AG08396 (cell line): ENCODE data around the gene PSMD10.

Experiments used
- DNase-seq: peaks from one replicate; pipeline ENCODE4 v3.0.0; 2012; ENCODE audit warnings: low spot score, mixed read lengths

The PSMD10 gene, protein sequence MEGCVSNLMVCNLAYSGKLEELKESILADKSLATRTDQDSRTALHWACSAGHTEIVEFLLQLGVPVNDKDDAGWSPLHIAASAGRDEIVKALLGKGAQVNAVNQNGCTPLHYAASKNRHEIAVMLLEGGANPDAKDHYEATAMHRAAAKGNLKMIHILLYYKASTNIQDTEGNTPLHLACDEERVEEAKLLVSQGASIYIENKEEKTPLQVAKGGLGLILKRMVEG

DNA sequence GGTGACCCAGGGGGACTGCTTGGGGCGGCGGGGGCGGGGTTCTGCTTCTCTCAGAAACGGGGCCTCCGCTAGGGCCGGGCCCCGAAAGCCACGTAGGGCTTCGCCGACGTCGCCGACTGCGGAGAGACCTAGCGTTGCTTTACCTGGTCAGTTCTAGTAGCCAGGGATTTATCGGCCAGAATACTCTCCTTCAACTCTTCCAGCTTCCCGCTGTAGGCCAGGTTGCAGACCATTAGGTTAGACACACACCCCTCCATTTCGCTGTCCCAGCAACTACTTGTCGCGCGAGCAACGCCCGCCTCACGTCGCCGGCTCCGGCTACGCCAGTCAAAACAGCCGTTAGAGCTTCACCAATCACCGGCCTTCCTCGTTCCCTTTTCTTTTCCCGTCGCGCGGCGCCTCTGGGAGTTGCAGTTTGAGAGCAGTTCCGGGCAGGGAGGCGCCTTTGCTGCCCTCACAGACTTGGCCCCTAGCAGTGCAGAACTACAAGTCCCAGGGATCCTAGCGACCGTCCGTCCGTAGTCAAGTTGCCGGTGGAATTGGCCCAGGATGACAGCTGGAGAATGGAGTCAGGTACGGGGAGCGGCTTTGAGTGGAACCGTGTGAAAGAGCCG is at the start of gene PSMD10, which contains the start of gene ATG4A:
PSMD10 (minus strand) TSS at position 279 of the 614 bp plus-strand sequence; CDS start at position 257, 22 bp downstream.
ATG4A (plus strand) TSS at position 515 of the 614 bp plus-strand sequence; CDS start at position 564, 49 bp downstream.
- DNase-seq: peak; percentile 81

DNA sequence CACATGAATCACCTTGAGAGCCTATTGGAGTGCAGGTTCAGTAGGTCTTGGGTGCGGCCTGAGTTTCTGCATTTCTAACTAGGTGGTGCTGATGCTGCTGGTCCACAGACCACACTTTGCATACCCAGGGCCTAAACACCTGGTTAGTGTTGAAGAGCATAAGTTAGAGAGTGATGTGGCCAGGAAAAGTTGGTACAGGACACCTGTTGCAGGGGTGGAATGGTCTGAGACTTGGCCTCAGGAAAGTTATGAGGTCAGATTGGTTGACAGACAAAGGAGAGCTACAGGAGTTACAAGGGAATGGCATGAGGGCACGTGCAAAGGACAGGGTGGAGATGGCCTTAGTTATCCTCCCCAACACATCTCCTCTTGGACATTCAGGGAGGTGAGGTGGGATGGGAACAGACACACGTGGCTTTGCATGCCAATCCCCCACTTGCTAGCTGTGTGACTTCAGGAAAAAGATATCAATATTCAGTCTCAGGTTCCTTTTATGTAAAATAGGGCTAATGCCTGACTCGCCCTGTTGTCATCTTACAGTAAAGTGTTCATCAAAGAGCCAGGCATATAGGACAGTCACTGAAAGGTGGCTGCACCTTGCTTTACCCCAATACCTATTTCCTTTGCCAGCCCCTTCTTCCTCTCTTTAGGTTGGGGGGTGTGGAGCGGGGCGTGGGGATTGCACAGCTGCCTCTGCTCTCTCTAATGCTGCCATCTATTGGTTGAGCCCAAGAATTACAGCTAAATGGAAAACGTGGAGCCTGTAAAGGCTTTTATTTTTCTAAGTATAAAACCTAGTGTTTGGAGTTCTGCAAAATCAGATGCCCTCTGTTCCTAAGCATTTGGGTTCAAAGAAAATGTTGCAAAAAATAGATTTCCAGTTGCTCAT is 47.7 kb upstream of the PSMD10 start:
- peak; percentile 17 for DNase-seq

DNA sequence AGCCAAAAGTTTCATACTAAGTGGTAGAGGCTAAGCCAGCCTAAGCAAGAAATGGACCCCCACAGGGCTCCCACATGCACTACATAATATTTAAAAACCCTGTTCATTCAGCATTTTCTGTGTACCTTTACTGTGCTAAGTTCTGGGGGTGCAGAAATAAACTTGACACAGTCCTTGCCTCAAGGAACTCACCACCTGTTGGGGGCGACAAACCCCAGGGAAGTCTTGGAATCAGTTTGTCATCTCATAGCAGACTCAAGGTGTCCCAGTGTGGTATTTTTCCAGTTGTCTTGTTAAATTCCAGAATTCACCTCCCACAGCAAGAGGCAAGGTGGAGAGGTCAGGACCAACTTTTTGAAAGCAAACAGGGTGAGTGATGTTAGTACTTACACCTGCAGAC is 43.4 kb upstream of the PSMD10 start:
- DNase-seq: no peak

DNA sequence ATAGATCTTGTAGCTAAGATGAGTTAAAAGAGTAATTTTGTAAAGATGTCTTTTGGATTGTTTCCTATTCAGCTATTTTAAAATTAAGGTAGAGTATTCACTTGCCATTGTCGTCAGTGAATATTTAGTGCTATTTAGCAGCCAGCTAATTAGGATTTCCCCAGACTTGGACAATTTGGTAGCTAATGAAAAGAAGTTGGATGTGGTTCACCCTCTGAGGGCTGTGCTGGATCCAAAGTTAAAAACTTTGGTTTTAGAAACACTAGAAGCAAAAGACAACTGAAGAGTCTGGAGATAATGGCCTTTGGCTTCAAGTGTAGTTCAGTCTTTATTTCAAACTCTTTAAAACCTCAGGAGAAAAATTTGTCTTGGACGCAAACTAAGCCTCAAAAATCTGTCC is 41.5 kb upstream of the PSMD10 start:
- no peak for DNase-seq

- no peak for DNase-seq
These were observed 40.7 kb upstream of the PSMD10 start for GRCh38 chrX:108132034-108132433.

- no peak for DNase-seq
These were observed 40.1 kb upstream of the PSMD10 start for GRCh38 chrX:108131471-108131870.

DNA sequence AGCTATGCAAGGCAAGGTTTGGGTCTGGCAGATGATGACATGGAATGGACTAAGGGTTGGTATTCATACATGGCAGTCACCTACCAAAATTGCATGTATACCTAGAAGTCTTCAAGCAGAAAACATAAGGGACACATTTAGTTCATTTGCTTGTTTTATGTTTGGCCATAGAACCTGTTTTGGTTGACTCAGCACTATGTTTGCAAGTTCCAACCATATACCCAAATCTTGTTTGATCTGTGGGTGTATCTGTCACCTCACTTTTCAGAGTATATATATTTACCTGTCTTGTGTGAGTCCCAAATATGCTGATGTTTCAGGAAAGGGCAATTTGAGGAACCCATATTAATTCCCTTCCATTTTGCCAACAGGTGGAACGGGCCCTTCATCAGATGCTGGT is 39.5 kb upstream of the PSMD10 start:
- no peak for DNase-seq

- DNase-seq: no peak
These were observed 35.8 kb upstream of the PSMD10 start for GRCh38 chrX:108127152-108127551.

- no peak for DNase-seq
These were observed 35.3 kb upstream of the PSMD10 start for GRCh38 chrX:108126661-108127060.

GRCh38 chrX:108123591-108124366 is 32.4 kb upstream of the PSMD10 start:
- no peak for DNase-seq

- DNase-seq: peak; percentile 9
These were observed 31.4 kb upstream of the PSMD10 start for GRCh38 chrX:108122748-108123147.

DNA sequence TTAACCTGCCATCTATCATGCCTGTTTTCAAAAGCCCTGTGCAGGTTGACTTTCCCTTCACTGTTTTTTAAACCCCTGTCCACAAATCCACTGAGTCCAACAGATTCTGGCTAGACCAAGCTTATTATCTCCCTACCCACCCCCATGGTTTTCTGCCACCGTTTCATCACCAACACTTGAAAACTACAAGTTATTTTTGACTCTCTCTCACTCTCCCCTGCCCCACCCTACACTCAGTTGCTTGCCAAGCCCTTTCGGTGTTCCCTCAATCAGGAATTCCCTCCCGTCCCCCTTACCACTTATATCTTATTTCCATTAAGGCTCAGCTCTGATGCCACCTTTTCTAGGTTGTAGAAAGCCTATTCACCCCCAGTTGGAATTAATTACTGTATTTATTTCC is 29.9 kb upstream of the PSMD10 start:
- DNase-seq: no peak

DNA sequence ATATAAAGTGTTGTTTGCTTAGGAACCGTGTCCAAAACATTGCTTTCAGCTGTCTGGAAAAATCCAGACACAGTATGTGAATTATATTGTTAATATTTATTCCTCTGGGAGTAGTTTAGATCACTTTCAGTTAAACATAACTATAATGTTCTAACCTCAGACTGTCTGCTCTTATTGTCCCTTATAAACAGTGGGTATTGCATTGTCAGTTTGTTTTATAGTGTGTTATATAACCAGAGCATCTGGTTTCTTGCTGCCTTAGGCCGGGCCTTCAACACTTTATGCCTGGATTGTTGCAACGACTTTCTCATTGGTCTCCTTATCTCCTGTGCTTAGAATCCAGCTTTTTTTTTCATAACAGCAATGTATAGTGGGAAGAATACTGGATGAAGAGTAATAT is 26.6 kb upstream of the PSMD10 start:
- DNase-seq: no peak

DNA sequence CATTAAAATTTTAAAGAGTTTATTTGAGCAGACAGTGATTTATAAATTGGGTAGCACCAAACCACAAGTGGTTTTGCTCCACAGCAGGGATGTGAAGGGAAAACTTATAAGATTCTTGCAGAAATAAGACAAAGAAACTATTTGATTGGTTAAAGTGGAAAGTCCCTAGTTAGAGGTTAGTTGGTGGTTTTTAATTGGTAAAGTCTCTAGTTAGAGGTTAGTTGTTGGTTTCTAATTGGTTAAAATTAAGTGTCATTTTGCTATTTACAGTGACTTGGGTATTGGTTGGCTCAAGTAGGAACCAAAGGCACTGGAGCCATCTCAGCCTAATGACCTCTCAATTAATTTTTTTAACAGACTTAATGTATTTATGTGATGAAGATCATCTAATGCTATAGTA is 23.2 kb upstream of the PSMD10 start:
- no peak for DNase-seq

GRCh38 chrX:108105473-108105872 is 14.1 kb upstream of the PSMD10 start:
- no peak for DNase-seq

- no peak for DNase-seq
These were observed 6.0 kb upstream of the PSMD10 start for GRCh38 chrX:108097380-108097779.

DNA sequence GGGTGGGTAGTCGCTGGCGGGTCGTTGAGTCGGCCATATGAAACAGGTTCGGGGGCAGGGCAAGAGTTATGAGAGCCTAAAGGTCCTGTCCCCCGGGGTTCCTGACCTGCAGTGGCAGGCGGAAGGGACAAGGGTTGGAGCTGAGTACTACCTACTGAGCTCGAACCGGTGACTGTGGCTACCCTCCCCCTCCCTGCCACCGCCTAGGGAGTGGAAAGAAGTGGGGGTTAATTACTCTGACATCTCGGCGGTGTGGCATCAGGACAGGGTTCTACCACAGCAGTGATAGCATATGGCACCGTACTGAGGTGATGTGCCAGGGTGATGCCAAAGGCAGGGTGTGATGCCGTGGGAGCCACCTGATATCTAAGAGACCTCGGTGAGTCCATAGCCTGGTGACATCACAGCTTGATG is 543 bp upstream of the PSMD10 start:
- DNase-seq: no peak

GRCh38 chrX:108090491-108091263 is 665 bp downstream of the PSMD10 start:
- DNase-seq: no peak

- no peak for DNase-seq
These were observed 2.8 kb downstream of the PSMD10 start for GRCh38 chrX:108088511-108088910.

- no peak for DNase-seq
These were observed 3.5 kb downstream of the PSMD10 start for GRCh38 chrX:108087792-108088191.

- no peak for DNase-seq
These were observed 10.2 kb downstream of the PSMD10 start for GRCh38 chrX:108081110-108081509.
